ENCODE results near the gene NXPE3. TPM values are rescaled to one million over a fixed set of nuclear protein-coding genes. Genes with fewer than 3 reads are reported as not detected.
A peak's percentile ranks its signal among the peaks of the same experiment; 100 is the strongest.

The NXPE3 gene
- polyA plus RNA-seq, 1 donor (not counting 4 experiments of a cell fraction or from before 2014, with no cell fraction given), result 16.8 TPM

- FAIRE-seq, result no peak
- Histone ChIP-seq H3K4me2 (ENCODE audit: control insufficient read depth, extremely low read depth, insufficient read depth, low read depth, low read length) (no peak overlapping the region), H3K27me3 (ENCODE audit: control insufficient read depth, extremely low read depth, insufficient read depth, low read length) (no peaks in the 10 kb centered on the region)
Measured at GRCh38 chr3:101867996-101868395, 89.0 kb downstream of the NXPE3 start.

GRCh38 chr3:101868534-101869464 is 89.8 kb downstream of the NXPE3 start:
- H3K4me2 ChIP-seq (ENCODE audit: control insufficient read depth, extremely low read depth, insufficient read depth, low read depth, low read length), result peak overlapping the region; percentile 17
- DNase-seq (ENCODE audit: low read depth, low spot score), result no peak
- no peak overlapping the region for H3K27ac ChIP-seq (ENCODE audit: control insufficient read depth, insufficient read depth, low read length)
- TF ChIP-seq EZH2 (IDR thresholded peaks at IDR 0.05; ENCODE audit: low read length), result no peak
- TF ChIP-seq CTCF (optimal IDR thresholded peaks at IDR 0.05 in 1 of 3, IDR thresholded peaks at IDR 0.05 in 1 of 3, conservative IDR thresholded peaks at IDR 0.05 in 1 of 3; ENCODE audit: extremely low read depth in 1 of 3, insufficient read depth in 2 of 3, low read length in 3 of 3), result no peak
- H3K4me1 ChIP-seq (ENCODE audit: control insufficient read depth, extremely low read depth, insufficient read depth, low read length), result peaks cover 17% of the 10 kb centered on the region
- H3K4me3 ChIP-seq (ENCODE audit: control insufficient read depth in 2 of 3, extremely low read depth in 1 of 3, insufficient read depth in 2 of 3, low read depth in 1 of 3, low read length in 3 of 3), result no peak overlapping the region
- H3K9me3 ChIP-seq (ENCODE audit: control insufficient read depth, low read depth, low read length), result no peaks in the 10 kb centered on the region
- H4K20me1 ChIP-seq (ENCODE audit: control insufficient read depth, extremely low read depth, insufficient read depth, low read length), result no peaks in the 10 kb centered on the region
- H3K79me2 ChIP-seq (ENCODE audit: control insufficient read depth, insufficient read depth, low read length), result no peaks in the 10 kb centered on the region
- no peak overlapping the region for H3K9ac ChIP-seq (ENCODE audit: control insufficient read depth, extremely low read depth, insufficient read depth, low read length)
- H2AFZ ChIP-seq (ENCODE audit: control insufficient read depth, low read length), result peak overlapping the region; percentile 1
- H3K36me3 ChIP-seq (ENCODE audit: control insufficient read depth in 2 of 2, extremely low read depth in 1 of 2, insufficient read depth in 2 of 2, low read length in 2 of 2), result no peaks in the 10 kb centered on the region
- no peaks in the 10 kb centered on the region for H3K9me1 ChIP-seq (ENCODE audit: control insufficient read depth, extremely low read depth, insufficient read depth, low read length)
- FAIRE-seq, result peak; percentile 34
- H3K27me3 ChIP-seq (ENCODE audit: control insufficient read depth, extremely low read depth, insufficient read depth, low read length), result no peaks in the 10 kb centered on the region
- dilution Hi-C loops (cut with MboI; ENCODE audit: extremely low pct_ligation_motif_present, low sequenced_read_pairs), result no loop called here

More at GRCh38 chr3:101867996-101868395, 89.0 kb downstream of the NXPE3 start:
- no peak overlapping the region for H3K9ac ChIP-seq (ENCODE audit: control insufficient read depth, extremely low read depth, insufficient read depth, low read length)
- H3K36me3 ChIP-seq (ENCODE audit: control insufficient read depth in 2 of 2, extremely low read depth in 1 of 2, insufficient read depth in 2 of 2, low read length in 2 of 2), result no peaks in the 10 kb centered on the region
- dilution Hi-C loops (cut with MboI; ENCODE audit: extremely low pct_ligation_motif_present, low sequenced_read_pairs), result no loop called here
- no peaks in the 10 kb centered on the region for H3K79me2 ChIP-seq (ENCODE audit: control insufficient read depth, insufficient read depth, low read length)
- peaks cover 17% of the 10 kb centered on the region for H3K4me1 ChIP-seq (ENCODE audit: control insufficient read depth, extremely low read depth, insufficient read depth, low read length)
- no peak overlapping the region for H3K4me3 ChIP-seq (ENCODE audit: control insufficient read depth in 2 of 3, extremely low read depth in 1 of 3, insufficient read depth in 2 of 3, low read depth in 1 of 3, low read length in 3 of 3)
- H4K20me1 ChIP-seq (ENCODE audit: control insufficient read depth, extremely low read depth, insufficient read depth, low read length), result no peaks in the 10 kb centered on the region
- H3K27ac ChIP-seq (ENCODE audit: control insufficient read depth, insufficient read depth, low read length), result no peak overlapping the region
- TF ChIP-seq CTCF (optimal IDR thresholded peaks at IDR 0.05 in 1 of 3, IDR thresholded peaks at IDR 0.05 in 1 of 3, conservative IDR thresholded peaks at IDR 0.05 in 1 of 3; ENCODE audit: extremely low read depth in 1 of 3, insufficient read depth in 2 of 3, low read length in 3 of 3), result no peak
- TF ChIP-seq EZH2 (IDR thresholded peaks at IDR 0.05; ENCODE audit: low read length), result no peak
- H2AFZ ChIP-seq (ENCODE audit: control insufficient read depth, low read length), result no peak overlapping the region
- no peaks in the 10 kb centered on the region for H3K9me3 ChIP-seq (ENCODE audit: control insufficient read depth, low read depth, low read length)
- no peaks in the 10 kb centered on the region for H3K9me1 ChIP-seq (ENCODE audit: control insufficient read depth, extremely low read depth, insufficient read depth, low read length)
- DNase-seq (ENCODE audit: low read depth, low spot score), result no peak

Data from keratinocyte (primary cell).